HepG2 (cell line): ENCODE results near the gene KLRC4. TPM values are rescaled to one million over a fixed set of nuclear protein-coding genes. Genes with fewer than 3 reads are reported as not detected.

ENCODE experiments used
- ATAC-seq: fragments of 200-7000 bp; cut with Tn5 transposase; 3 replicates; pipeline ENCODE4 v1.9.1; 2020; ENCODE audit warnings: mild to moderate bottlenecking, moderate library complexity
- BruUV-seq: library from RNA; stranded (reverse); fragments of 400-500 nt; replicated peaks from 2 replicates; lab custom pipeline; 2021; lab: Mats Ljungman, UMichigan
- CTCF ChIA-PET: fragments of 300-600 bp; formaldehyde crosslinking; extraction: SDS; loops from one replicate; lab custom pipeline; 2021; ENCODE audit warnings: low total read pairs, inconsistent platforms, low intra/inter-chr PET ratio; lab: Yijun Ruan, JAX
- POLR2A ChIA-PET: fragments of 350-600 bp; sonication (Branson Sonifier 250); formaldehyde crosslinking; loops from one replicate; lab custom pipeline; 2020; ENCODE audit warnings: antibody characterized with exemption, inconsistent platforms; lab: Yijun Ruan, JAX
- DNase-seq: peaks from one replicate; pipeline ENCODE4 v3.0.0-alpha.2; 2015; ENCODE audit warnings: low spot score
- FAIRE-seq: peaks from 3 replicates; lab custom pipeline; 2011; peaks lifted over from hg19 to GRCh38; lab: Jason Lieb, UNC
- H2AFZ ChIP-seq: one replicate; pipeline ENCODE4 v1.6.1; 2011; ENCODE audit warnings: low read length, inconsistent platforms
- H3K27ac ChIP-seq: fragments of 300-600 bp; 3 replicates; pipeline ENCODE4 v1.8.0; 2011; ENCODE audit warnings: mixed run types, mild to moderate bottlenecking, mixed read lengths, low read length, inconsistent platforms; ENCODE audit not compliant: insufficient read depth; ENCODE audit errors: extremely low read length
- H3K27me3 ChIP-seq, 2 experiments: fragments of 200-600 bp in 1 of 2; 2 replicates in 1 of 2; 3 replicates in 1 of 2; pipeline versions ENCODE4 v1.6.0 to v1.8.0; 2011; ENCODE audit warnings: low read length in 2 of 2, mild to moderate bottlenecking in 2 of 2, moderate library complexity in 2 of 2, inconsistent platforms in 1 of 2; ENCODE audit not compliant: insufficient read depth in 2 of 2, control insufficient read depth in 1 of 2
- H3K36me3 ChIP-seq, 2 experiments: fragments of 200-600 bp in 1 of 2; replicated peaks in 1 of 2; 2 replicates in 1 of 2; 3 replicates in 1 of 2; pipeline versions ENCODE4 v1.5.1 to v1.8.0; 2011; ENCODE audit warnings: low read length in 2 of 2, inconsistent platforms in 1 of 2; ENCODE audit not compliant: insufficient read depth in 2 of 2, control insufficient read depth in 1 of 2
- H3K4me1 ChIP-seq: 2 replicates; pipeline ENCODE4 v1.5.1; 2012; ENCODE audit warnings: low read length, inconsistent platforms; ENCODE audit not compliant: insufficient read depth
- H3K4me2 ChIP-seq: 2 replicates; pipeline ENCODE4 v1.6.0; 2011; ENCODE audit warnings: low read depth, low read length, inconsistent platforms
- H3K4me3 ChIP-seq, 3 experiments: fragments of 200-600 bp in 1 of 3; sonication (generic), shearing (Covaris generic) in 1 of 3; replicated peaks in 1 of 3; 2 replicates each; pipeline ENCODE4 v1.5.1; 2011 to 2016; ENCODE audit warnings: low read length in 3 of 3, inconsistent platforms in 2 of 3, low read depth in 2 of 3, mild to moderate bottlenecking in 2 of 3, control low read depth in 1 of 3, mixed read lengths in 1 of 3; ENCODE audit not compliant: insufficient read depth in 1 of 3
- H3K79me2 ChIP-seq: one replicate; pipeline ENCODE4 v1.6.1; 2011; ENCODE audit warnings: low read length, inconsistent platforms; ENCODE audit not compliant: insufficient read depth
- H3K9ac ChIP-seq: 2 replicates; pipeline ENCODE4 v1.6.0; 2011; ENCODE audit warnings: mild to moderate bottlenecking, low read depth, low read length, inconsistent platforms; ENCODE audit not compliant: insufficient read depth
- H3K9me3 ChIP-seq: 2 replicates; pipeline ENCODE4 v1.5.1; 2012; ENCODE audit warnings: mild to moderate bottlenecking, low read length
- H4K20me1 ChIP-seq: 2 replicates; pipeline ENCODE4 v1.6.0; 2011; ENCODE audit warnings: inconsistent platforms, mild to moderate bottlenecking, low read length, moderate library complexity; ENCODE audit not compliant: insufficient read depth
- KDM3A ChIP-seq: IDR thresholded peaks from 2 replicates; pipeline ENCODE4 v1.6.1; 2018; ENCODE audit warnings: low read depth, missing compliant biosample characterization
- MEIS1 ChIP-seq: sonication (generic); formaldehyde crosslinking; IDR thresholded peaks from 2 replicates; pipeline ENCODE4 v1.9.0; 2021; ENCODE audit warnings: mild to moderate bottlenecking, missing genetic modification reagents, moderate library complexity, borderline replicate concordance
- MTF1 ChIP-seq: sonication (generic); formaldehyde crosslinking; IDR thresholded peaks from 2 replicates; pipeline ENCODE4 v1.5.0; 2020; ENCODE audit warnings: missing genetic modification reagents
- NFKBIZ ChIP-seq: IDR thresholded peaks from 2 replicates; pipeline ENCODE4 v1.6.1; 2018; ENCODE audit warnings: missing genetic modification reagents, missing compliant biosample characterization
- ZHX1 ChIP-seq: sonication (generic); formaldehyde crosslinking; IDR thresholded peaks from 2 replicates; pipeline ENCODE4 v1.8.1; 2022; ENCODE audit warnings: low read depth, mild to moderate bottlenecking, missing genetic modification reagents
- ZNF251 ChIP-seq: sonication (generic); formaldehyde crosslinking; IDR thresholded peaks from 2 replicates; pipeline ENCODE4 v1.9.0; 2021; ENCODE audit warnings: mild to moderate bottlenecking, missing genetic modification reagents
- ZNF468 ChIP-seq: sonication (generic); formaldehyde crosslinking; IDR thresholded peaks from 2 replicates; pipeline ENCODE4 v1.8.0; 2022; ENCODE audit warnings: mild to moderate bottlenecking, moderate library complexity, missing genetic modification reagents
- ZNF891 ChIP-seq: sonication (generic); formaldehyde crosslinking; IDR thresholded peaks from 2 replicates; pipeline ENCODE4 v1.5.0; 2020; ENCODE audit warnings: mild to moderate bottlenecking, missing genetic modification reagents
- WGBS: methylation state at CpG from one replicate; pipeline ENCODE4 v1.1.6; 2017; ENCODE audit warnings: low lambda C conversion rate; 5-methylcytosine and 5-hydroxymethylcytosine counted together
- in situ Hi-C: cut with HindIII; loops from 2 replicates; pipeline ENCODE4 v1.10.0; 2017; ENCODE audit warnings: low pct_unique_long_range_greater_than_20kb; ENCODE audit not compliant: extremely low pct_ligation_motif_present
- intact Hi-C: fragments of 100-400 bp; cut with micrococcal nuclease; formaldehyde crosslinking; loops from one replicate; pipeline ENCODE4 v1.10.0; 2022; ENCODE audit not compliant: unreplicated experiment
- polyA plus RNA-seq, 8 experiments: library from polyadenylated mRNA; depleted of rRNA in 3 of 8; stranded (reverse) in 7 of 8; unstranded in 1 of 8; fragments of >200 nt; fragmentation: Illumina TruSeq in 4 of 8; extraction: Trizol in 4 of 8; gene quantifications; 2 replicates each; pipeline versions ENCODE4 v1.2.1 to v1.2.3, GENCODE V29; 2011 to 2016; ENCODE audit warnings: low read depth in 4 of 8, missing spikeins in 1 of 8, mixed read lengths in 1 of 8; ENCODE audit not compliant: insufficient read depth in 1 of 8
- total RNA-seq, 5 experiments: library from RNA; depleted of rRNA; stranded (reverse); fragments of >200 nt; fragmentation: Illumina TruSeq; extraction: Trizol; gene quantifications; 2 replicates each; pipeline ENCODE4 v1.2.3, GENCODE V29; 2016; ENCODE audit warnings: low read depth in 1 of 5
- TF ChIP-seq, protein P1 (sequence below): fragments of 450-650 bp; IDR thresholded peaks from 2 replicates; pipeline ENCODE4 v1.6.1; 2017
- TF ChIP-seq, protein P2 (sequence below): IDR thresholded peaks from 2 replicates; pipeline ENCODE4 v1.6.1; 2016; ENCODE audit warnings: control low read depth

KLRC4 gene
- total and polyA plus RNA-seq, 2 of the 13 experiments (the other 11 are each of a cell fraction or from before 2014, with no cell fraction given) = 0.09 TPM; not detected in 1

DNA sequence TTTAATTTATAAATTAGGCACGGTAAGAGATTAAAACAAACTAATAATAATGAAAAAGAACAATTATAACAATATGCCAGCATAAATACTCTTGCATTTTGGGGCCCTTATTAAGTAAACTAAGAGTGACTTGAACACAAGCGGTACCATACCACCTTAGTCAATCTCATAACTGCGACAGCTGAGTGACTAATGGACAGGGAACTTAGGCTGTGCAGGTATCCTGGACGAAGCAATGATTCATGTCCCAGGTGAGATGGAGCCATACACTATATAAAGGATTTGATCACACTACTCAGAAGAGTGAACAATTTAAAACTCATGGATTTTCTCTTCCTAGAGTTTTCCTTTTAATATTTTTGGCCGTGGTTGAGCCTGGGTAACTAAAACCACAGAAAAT lies 4.3 kb downstream of the KLRC4 start:
- no peaks in the 10 kb centered on the region for H3K9me3 ChIP-seq
- no peaks in the 10 kb centered on the region for H3K36me3 ChIP-seq
- no peak overlapping the region for H3K4me3 ChIP-seq
- H3K4me2 ChIP-seq = no peak overlapping the region
- no peak for TF ChIP-seq MEIS1 (CRISPR knock-in tag)
- no peak for TF ChIP-seq MTF1 (CRISPR knock-in tag)
- no peak for TF ChIP-seq ZNF251 (CRISPR knock-in tag)
- no peak for TF ChIP-seq ZNF468 (CRISPR knock-in tag)
- no peak for TF ChIP-seq ZNF891
- no peak for TF ChIP-seq NFKBIZ (CRISPR knock-in tag)
- TF ChIP-seq ZHX1 (CRISPR knock-in tag) = no peak
- no peak for TF ChIP-seq KDM3A (CRISPR knock-in tag)
- TF ChIP-seq, protein P1, sequence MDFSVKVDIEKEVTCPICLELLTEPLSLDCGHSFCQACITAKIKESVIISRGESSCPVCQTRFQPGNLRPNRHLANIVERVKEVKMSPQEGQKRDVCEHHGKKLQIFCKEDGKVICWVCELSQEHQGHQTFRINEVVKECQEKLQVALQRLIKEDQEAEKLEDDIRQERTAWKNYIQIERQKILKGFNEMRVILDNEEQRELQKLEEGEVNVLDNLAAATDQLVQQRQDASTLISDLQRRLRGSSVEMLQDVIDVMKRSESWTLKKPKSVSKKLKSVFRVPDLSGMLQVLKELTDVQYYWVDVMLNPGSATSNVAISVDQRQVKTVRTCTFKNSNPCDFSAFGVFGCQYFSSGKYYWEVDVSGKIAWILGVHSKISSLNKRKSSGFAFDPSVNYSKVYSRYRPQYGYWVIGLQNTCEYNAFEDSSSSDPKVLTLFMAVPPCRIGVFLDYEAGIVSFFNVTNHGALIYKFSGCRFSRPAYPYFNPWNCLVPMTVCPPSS = no peak
- TF ChIP-seq, protein P2, sequence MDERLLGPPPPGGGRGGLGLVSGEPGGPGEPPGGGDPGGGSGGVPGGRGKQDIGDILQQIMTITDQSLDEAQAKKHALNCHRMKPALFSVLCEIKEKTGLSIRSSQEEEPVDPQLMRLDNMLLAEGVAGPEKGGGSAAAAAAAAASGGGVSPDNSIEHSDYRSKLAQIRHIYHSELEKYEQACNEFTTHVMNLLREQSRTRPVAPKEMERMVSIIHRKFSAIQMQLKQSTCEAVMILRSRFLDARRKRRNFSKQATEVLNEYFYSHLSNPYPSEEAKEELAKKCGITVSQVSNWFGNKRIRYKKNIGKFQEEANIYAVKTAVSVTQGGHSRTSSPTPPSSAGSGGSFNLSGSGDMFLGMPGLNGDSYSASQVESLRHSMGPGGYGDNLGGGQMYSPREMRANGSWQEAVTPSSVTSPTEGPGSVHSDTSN (CRISPR knock-in tag) = no peak
- no peak overlapping the region for H3K27ac ChIP-seq
- H3K9ac ChIP-seq = no peak overlapping the region
- CTCF ChIA-PET = no interaction called here
- H3K79me2 ChIP-seq = no peaks in the 10 kb centered on the region
- BruUV-seq = no TSS peak
- no peaks in the 10 kb centered on the region for H3K4me1 ChIP-seq
- H3K27me3 ChIP-seq = no peaks in the 10 kb centered on the region
- 30% methylated on average over 5 of the region's 5 CpGs for WGBS
- ATAC-seq (no peak), DNase-seq (no peak), FAIRE-seq (no peak)
- POLR2A ChIA-PET = no interaction called here
- intact Hi-C loops = no loop called here
- in situ Hi-C loops = no loop called here
- no peaks in the 10 kb centered on the region for H4K20me1 ChIP-seq
- no peak overlapping the region for H2AFZ ChIP-seq
